ENCODE measurements around the gene CSF2. TPM values are rescaled to one million over a fixed set of nuclear protein-coding genes. Genes with fewer than 3 reads are reported as not detected.

The CSF2 gene
- total RNA-seq, result 3.0 TPM in 1 of 2 replicates, not detected in the other

DNA sequence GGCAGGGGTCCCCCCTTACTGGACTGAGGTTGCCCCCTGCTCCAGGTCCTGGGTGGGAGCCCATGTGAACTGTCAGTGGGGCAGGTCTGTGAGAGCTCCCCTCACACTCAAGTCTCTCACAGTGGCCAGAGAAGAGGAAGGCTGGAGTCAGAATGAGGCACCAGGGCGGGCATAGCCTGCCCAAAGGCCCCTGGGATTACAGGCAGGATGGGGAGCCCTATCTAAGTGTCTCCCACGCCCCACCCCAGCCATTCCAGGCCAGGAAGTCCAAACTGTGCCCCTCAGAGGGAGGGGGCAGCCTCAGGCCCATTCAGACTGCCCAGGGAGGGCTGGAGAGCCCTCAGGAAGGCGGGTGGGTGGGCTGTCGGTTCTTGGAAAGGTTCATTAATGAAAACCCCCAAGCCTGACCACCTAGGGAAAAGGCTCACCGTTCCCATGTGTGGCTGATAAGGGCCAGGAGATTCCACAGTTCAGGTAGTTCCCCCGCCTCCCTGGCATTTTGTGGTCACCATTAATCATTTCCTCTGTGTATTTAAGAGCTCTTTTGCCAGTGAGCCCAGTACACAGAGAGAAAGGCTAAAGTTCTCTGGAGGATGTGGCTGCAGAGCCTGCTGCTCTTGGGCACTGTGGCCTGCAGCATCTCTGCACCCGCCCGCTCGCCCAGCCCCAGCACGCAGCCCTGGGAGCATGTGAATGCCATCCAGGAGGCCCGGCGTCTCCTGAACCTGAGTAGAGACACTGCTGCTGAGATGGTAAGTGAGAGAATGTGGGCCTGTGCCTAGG, at the start of gene CSF2:
CSF2 (plus strand) TSS at position 559 of the 783 bp plus-strand sequence; CDS start at position 594, 35 bp downstream.

DNA sequence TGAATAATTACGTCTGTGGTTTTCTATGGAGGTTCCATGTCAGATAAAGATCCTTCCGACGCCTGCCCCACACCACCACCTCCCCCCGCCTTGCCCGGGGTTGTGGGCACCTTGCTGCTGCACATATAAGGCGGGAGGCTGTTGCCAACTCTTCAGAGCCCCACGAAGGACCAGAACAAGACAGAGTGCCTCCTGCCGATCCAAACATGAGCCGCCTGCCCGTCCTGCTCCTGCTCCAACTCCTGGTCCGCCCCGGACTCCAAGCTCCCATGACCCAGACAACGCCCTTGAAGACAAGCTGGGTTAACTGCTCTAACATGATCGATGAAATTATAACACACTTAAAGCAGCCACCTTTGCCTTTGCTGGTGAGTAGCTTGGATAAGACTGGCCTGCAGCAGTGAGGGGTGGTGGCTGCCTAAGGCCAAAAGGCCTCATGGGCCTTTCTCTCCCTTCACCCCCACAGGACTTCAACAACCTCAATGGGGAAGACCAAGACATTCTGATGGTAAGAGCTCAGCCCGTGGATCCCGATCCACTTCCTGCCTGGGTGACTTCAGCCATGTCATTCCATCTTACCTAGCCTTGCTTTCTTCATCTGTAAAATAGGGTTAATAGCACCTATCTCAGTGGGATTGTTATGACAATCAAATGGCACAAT, 13.0 kb upstream of the CSF2 start, which contains the start of gene IL3:
IL3 (plus strand) TSS at position 155 of the 661 bp plus-strand sequence; CDS start at position 207, 52 bp downstream.

Other genes starting within 250 kb of the CSF2 start
- not detected in 2 replicates for gene MEIKIN, start 128.1 kb upstream of the CSF2 start, total RNA-seq
- gene ACSL6, start 62.1 kb upstream of the CSF2 start, total RNA-seq, result under 0.01 TPM in 1 of 2 replicates, not detected in the other
- gene IL3, start 13.1 kb upstream of the CSF2 start, total RNA-seq, result not detected in 2 replicates
- gene P4HA2, start 154.1 kb downstream of the CSF2 start, total RNA-seq, result 206 and 223 TPM in 2 replicates
- gene PDLIM4, start 183.9 kb downstream of the CSF2 start, total RNA-seq, result 77.1 and 84.2 TPM in 2 replicates
- 3.5 and 4.9 TPM in 2 replicates for gene SLC22A4, start 220.6 kb downstream of the CSF2 start, total RNA-seq